ENCODE results near the gene TMEM201. TPM values are rescaled to one million over a fixed set of nuclear protein-coding genes. Genes with fewer than 3 reads are reported as not detected.

The TMEM201 gene
- total RNA-seq, 1 experiment from 2014 or later = 17.4 TPM

- H3K27me3 ChIP-seq (ENCODE audit: insufficient read depth, low read depth) = no peaks in the 10 kb centered on the region
- POLR2A ChIA-PET (ENCODE audit: unreplicated experiment) = no interaction called here
- TF ChIP-seq EZH2 (IDR thresholded peaks at IDR 0.05; ENCODE audit: low read depth) (no peak), CTCF (conservative IDR thresholded peaks at IDR 0.05) (no peak)
- CTCF ChIA-PET = no interaction called here
- no peaks in the 10 kb centered on the region for H4K20me1 ChIP-seq (ENCODE audit: insufficient read depth)
- no peaks in the 10 kb centered on the region for H3K79me2 ChIP-seq (ENCODE audit: low read depth)
- no peaks in the 10 kb centered on the region for H3K4me1 ChIP-seq (replicated peaks; ENCODE audit: insufficient read depth)
- H3K9me3 ChIP-seq (ENCODE audit: insufficient read depth, low read depth) = no peaks in the 10 kb centered on the region
- no peak overlapping the region for H3K4me3 ChIP-seq
- H3K36me3 ChIP-seq (ENCODE audit: low read depth) = no peaks in the 10 kb centered on the region
- H2AFZ ChIP-seq = no peak overlapping the region
- H3K27ac ChIP-seq = no peak overlapping the region
- intact Hi-C loops (cut with micrococcal nuclease; ENCODE audit: unreplicated experiment) = no loop called here
- BruUV-seq (replicated peaks) = no TSS peak
- no peak overlapping the region for H3K4me2 ChIP-seq
- H3F3A ChIP-seq (ENCODE audit: insufficient read depth, low read depth) = no peaks in the 10 kb centered on the region
- H3K9me2 ChIP-seq (ENCODE audit: insufficient read depth) = no peaks in the 10 kb centered on the region
- no peak for DNase-seq
Observed at GRCh38 chr1:9605946-9606455, 17.3 kb downstream of the TMEM201 start.

DNA sequence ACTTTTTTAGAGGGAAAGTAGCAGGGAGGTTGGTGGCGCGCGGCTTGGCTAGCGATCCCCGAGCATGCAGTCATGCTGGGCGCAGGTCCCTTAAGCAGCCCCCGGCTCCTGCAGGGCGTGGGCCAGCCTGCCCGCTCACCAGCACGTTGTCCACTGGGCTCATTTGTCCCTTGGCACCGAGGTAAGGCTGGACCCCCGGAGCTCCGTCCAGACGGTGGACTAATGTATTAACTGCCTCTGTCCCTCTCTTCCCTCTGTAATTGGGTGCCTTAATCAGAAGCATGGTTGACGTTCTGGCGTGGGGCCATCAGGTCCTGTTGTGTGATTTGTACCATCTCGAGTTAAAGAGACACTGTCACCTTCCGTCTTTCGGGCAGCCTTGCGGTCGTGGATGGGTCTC, 17.7 kb downstream of the TMEM201 start:
- no TSS peak for BruUV-seq (replicated peaks)
- Histone ChIP-seq H3F3A (ENCODE audit: insufficient read depth, low read depth) (no peaks in the 10 kb centered on the region), H2AFZ (no peak overlapping the region), H3K9me2 (ENCODE audit: insufficient read depth) (no peaks in the 10 kb centered on the region), H3K27me3 (ENCODE audit: insufficient read depth, low read depth) (no peaks in the 10 kb centered on the region), H3K4me3 (no peak overlapping the region), H3K4me2 (no peak overlapping the region), H3K36me3 (ENCODE audit: low read depth) (no peaks in the 10 kb centered on the region), H3K79me2 (ENCODE audit: low read depth) (no peaks in the 10 kb centered on the region), H4K20me1 (ENCODE audit: insufficient read depth) (no peaks in the 10 kb centered on the region), H3K27ac (no peak overlapping the region), H3K4me1 (replicated peaks; ENCODE audit: insufficient read depth) (no peaks in the 10 kb centered on the region), H3K9me3 (ENCODE audit: insufficient read depth, low read depth) (no peaks in the 10 kb centered on the region)
- intact Hi-C loops (cut with micrococcal nuclease; ENCODE audit: unreplicated experiment) = no loop called here
- TF ChIP-seq CTCF (conservative IDR thresholded peaks at IDR 0.05) (no peak), EZH2 (IDR thresholded peaks at IDR 0.05; ENCODE audit: low read depth) (no peak)
- CTCF ChIA-PET = no interaction called here
- no peak for DNase-seq
- POLR2A ChIA-PET (ENCODE audit: unreplicated experiment) = no interaction called here

GRCh38 chr1:9606948-9607347, 18.2 kb downstream of the TMEM201 start:
- POLR2A ChIA-PET (ENCODE audit: unreplicated experiment) = no interaction called here
- intact Hi-C loops (cut with micrococcal nuclease; ENCODE audit: unreplicated experiment) = no loop called here

More at GRCh38 chr1:9606948-9607347, 18.2 kb downstream of the TMEM201 start:
- BruUV-seq (replicated peaks) = no TSS peak
- no peak for DNase-seq
- no peaks in the 10 kb centered on the region for H3K36me3 ChIP-seq (ENCODE audit: low read depth)
- no peaks in the 10 kb centered on the region for H4K20me1 ChIP-seq (ENCODE audit: insufficient read depth)
- H3K79me2 ChIP-seq (ENCODE audit: low read depth) = no peaks in the 10 kb centered on the region
- no peaks in the 10 kb centered on the region for H3K9me3 ChIP-seq (ENCODE audit: insufficient read depth, low read depth)
- H3K4me1 ChIP-seq (replicated peaks; ENCODE audit: insufficient read depth) = no peaks in the 10 kb centered on the region
- H3K9me2 ChIP-seq (ENCODE audit: insufficient read depth) = no peaks in the 10 kb centered on the region
- H2AFZ ChIP-seq = no peak overlapping the region
- H3K4me3 ChIP-seq = no peak overlapping the region
- no peak overlapping the region for H3K27ac ChIP-seq
- H3F3A ChIP-seq (ENCODE audit: insufficient read depth, low read depth) = no peaks in the 10 kb centered on the region
- H3K4me2 ChIP-seq = no peak overlapping the region
- no peaks in the 10 kb centered on the region for H3K27me3 ChIP-seq (ENCODE audit: insufficient read depth, low read depth)
- CTCF ChIA-PET = no interaction called here
- no peak for TF ChIP-seq EZH2 (IDR thresholded peaks at IDR 0.05; ENCODE audit: low read depth)
- TF ChIP-seq CTCF (conservative IDR thresholded peaks at IDR 0.05) = no peak

Data from PC-9 (cell line).